HepG2 (cell line): Measurements from ENCODE around the gene CSMD2.

ENCODE experiments used
- CTCF ChIP-seq: sonication (generic); formaldehyde crosslinking; IDR thresholded peaks from 2 replicates; pipeline ENCODE4 v1.5.0; 2020; ENCODE audit warnings: mild to moderate bottlenecking, missing genetic modification reagents, moderate library complexity
- HNRNPUL1 ChIP-seq: fragments of 200-400 bp; formaldehyde crosslinking; IDR thresholded peaks from 2 replicates; pipeline ENCODE4 v1.6.1; 2017; ENCODE audit warnings: low read depth, mild to moderate bottlenecking, low read length, moderate library complexity
- PBX3 ChIP-seq: sonication (generic); formaldehyde crosslinking; IDR thresholded peaks from 2 replicates; pipeline ENCODE4 v1.8.1; 2023; ENCODE audit warnings: missing genetic modification reagents, inconsistent platforms, borderline replicate concordance
- POLR2AphosphoS5 ChIP-seq: IDR thresholded peaks from 2 replicates; pipeline ENCODE4 v1.6.1; 2012; ENCODE audit warnings: low read depth, low read length
- RAD21 ChIP-seq: fragments of 450-650 bp; formaldehyde crosslinking; IDR thresholded peaks from 2 replicates; pipeline ENCODE4 v1.5.0; 2020; ENCODE audit warnings: mild to moderate bottlenecking
- SIN3A ChIP-seq: IDR thresholded peaks from 2 replicates; pipeline ENCODE4 v1.6.1; 2011; ENCODE audit warnings: low read depth, mild to moderate bottlenecking, control low read depth, low read length, borderline replicate concordance
- SMAD3 ChIP-seq: sonication (generic); formaldehyde crosslinking; IDR thresholded peaks from 2 replicates; pipeline ENCODE4 v1.4.0; 2020; ENCODE audit warnings: missing genetic modification reagents
- ZNF383 ChIP-seq: sonication (generic); formaldehyde crosslinking; IDR thresholded peaks from 2 replicates; pipeline ENCODE4 v1.4.0; 2020; ENCODE audit warnings: missing genetic modification reagents, mild to moderate bottlenecking, borderline replicate concordance
- ZNF558 ChIP-seq: sonication (generic); formaldehyde crosslinking; IDR thresholded peaks from 2 replicates; pipeline ENCODE4 v1.9.0; 2022; ENCODE audit warnings: mild to moderate bottlenecking, missing genetic modification reagents, borderline replicate concordance
- ZNF839 ChIP-seq: sonication (generic); formaldehyde crosslinking; IDR thresholded peaks from 2 replicates; pipeline ENCODE4 v1.4.0; 2020; ENCODE audit warnings: missing genetic modification reagents, mild to moderate bottlenecking, borderline replicate concordance
- ZZZ3 ChIP-seq: sonication (generic); formaldehyde crosslinking; IDR thresholded peaks from 2 replicates; pipeline ENCODE4 v1.4.0; 2020; ENCODE audit warnings: missing genetic modification reagents, mild to moderate bottlenecking, borderline replicate concordance

- TF ChIP-seq ZNF558 (CRISPR knock-in tag), result no peak
- no peak for TF ChIP-seq SMAD3 (CRISPR knock-in tag)
- TF ChIP-seq ZNF839 (CRISPR knock-in tag), result no peak
- no peak for TF ChIP-seq HNRNPUL1
- TF ChIP-seq POLR2AphosphoS5, result no peak
- no peak for TF ChIP-seq ZZZ3
- no peak for TF ChIP-seq PBX3 (CRISPR knock-in tag)
- TF ChIP-seq RAD21 (CRISPR knock-in tag), result no peak
- TF ChIP-seq CTCF, result no peak
- TF ChIP-seq SIN3A, result no peak
- TF ChIP-seq ZNF383, result no peak
Observed at GRCh38 chr1:33668695-33669094, 496.3 kb downstream of the CSMD2 start.
